Skeletal muscle tissue (tissue), 4 donors: ENCODE data around the gene CACNA1I. TPM values are rescaled to one million over a fixed set of nuclear protein-coding genes. Genes with fewer than 3 reads are reported as not detected.

ENCODE experiments used
- H3K27ac ChIP-seq: one replicate; pipeline ENCODE4 v1.7.0; 2013; ENCODE audit warnings: mild to moderate bottlenecking, low read depth, low read length, inconsistent platforms
- H3K27me3 ChIP-seq, 3 donors: one replicate each; pipeline ENCODE4 v1.7.0; 2013; ENCODE audit warnings: low read length in 3 of 3; ENCODE audit not compliant: control insufficient read depth in 3 of 3, insufficient read depth in 3 of 3
- H3K36me3 ChIP-seq, 3 donors: one replicate each; pipeline ENCODE4 v1.7.0; 2013; ENCODE audit warnings: low read length in 3 of 3; ENCODE audit not compliant: control insufficient read depth in 3 of 3, insufficient read depth in 3 of 3
- H3K4me1 ChIP-seq, 3 donors: one replicate each; pipeline ENCODE4 v1.7.0; 2013; ENCODE audit warnings: low read length in 3 of 3, mild to moderate bottlenecking in 3 of 3; ENCODE audit not compliant: control insufficient read depth in 3 of 3, insufficient read depth in 3 of 3
- H3K4me3 ChIP-seq, 3 donors: one replicate each; pipeline ENCODE4 v1.7.0; 2013; ENCODE audit warnings: low read length in 3 of 3
- H3K9ac ChIP-seq, 3 donors: one replicate each; pipeline ENCODE4 v1.7.0; 2013; ENCODE audit warnings: low read length in 3 of 3, mild to moderate bottlenecking in 3 of 3, moderate library complexity in 2 of 3, low read depth in 1 of 3
- H3K9me3 ChIP-seq, 3 donors: one replicate each; pipeline ENCODE4 v1.7.0; 2013; ENCODE audit warnings: low read length in 3 of 3; ENCODE audit not compliant: control insufficient read depth in 3 of 3
- total RNA-seq: library from RNA; depleted of rRNA; stranded (reverse); fragments of >200 nt; gene quantifications from one replicate; pipeline ENCODE4 v1.2.3, GENCODE V29; 2014
- donor health status: Osteomylitis.

The CACNA1I gene
- total RNA-seq, 1 donor from 2014 or later, result not detected

- H3K4me1 ChIP-seq, result peaks cover 68 to 78% (median 71%) of the 10 kb centered on the region in 3 donors
- H3K27ac ChIP-seq, result peak overlapping the region; percentile 63
- H3K36me3 ChIP-seq, result peaks cover 16 to 33% (median 28%) of the 10 kb centered on the region in 3 donors
- peak overlapping the region in 2 of 3 donors; percentile 31 to 41 for H3K4me3 ChIP-seq
- no peaks in the 10 kb centered on the region for H3K9me3 ChIP-seq
- H3K9ac ChIP-seq, result peak overlapping the region; percentile 33 to 78 (median 50)
- H3K27me3 ChIP-seq, result no peaks in the 10 kb centered on the region
Observed at GRCh38 chr22:39528080-39528661, 42.4 kb upstream of the CACNA1I start.

- H3K4me3 ChIP-seq, result peak overlapping the region; percentile 41 to 57 (median 54)
- no peaks in the 10 kb centered on the region for H3K27me3 ChIP-seq
- peak overlapping the region; percentile 33 to 78 (median 50) for H3K9ac ChIP-seq
- no peaks in the 10 kb centered on the region for H3K9me3 ChIP-seq
- H3K36me3 ChIP-seq, result peaks cover 14 to 30% (median 23%) of the 10 kb centered on the region in 3 donors
- H3K27ac ChIP-seq, result peak overlapping the region; percentile 63
- H3K4me1 ChIP-seq, result peaks cover 62 to 74% (median 65%) of the 10 kb centered on the region in 3 donors
Observed at GRCh38 chr22:39528681-39529486, 41.7 kb upstream of the CACNA1I start.

GRCh38 chr22:39529487-39529851, 41.1 kb upstream of the CACNA1I start:
- peak overlapping the region in 2 of 3 donors; percentile 41 to 54 for H3K4me3 ChIP-seq
- H3K27ac ChIP-seq, result no peak overlapping the region
- H3K27me3 ChIP-seq, result peaks cover 0 to 2% (median 1%) of the 10 kb centered on the region in 3 donors
- no peaks in the 10 kb centered on the region for H3K9me3 ChIP-seq
- peaks cover 56 to 71% (median 61%) of the 10 kb centered on the region in 3 donors for H3K4me1 ChIP-seq
- peaks cover 8 to 24% (median 19%) of the 10 kb centered on the region in 3 donors for H3K36me3 ChIP-seq
- peak overlapping the region; percentile 25 to 78 (median 33) for H3K9ac ChIP-seq

- Histone ChIP-seq H3K9ac (peak overlapping the region in 2 of 3 donors; percentile 33 to 78), H3K27ac (no peak overlapping the region), H3K9me3 (no peaks in the 10 kb centered on the region), H3K4me1 (peaks cover 51 to 69% (median 57%) of the 10 kb centered on the region in 3 donors), H3K36me3 (peaks cover 5 to 19% (median 17%) of the 10 kb centered on the region in 3 donors), H3K27me3 (peaks cover 0 to 8% (median 3%) of the 10 kb centered on the region in 3 donors), H3K4me3 (peak overlapping the region in 1 of 3 donors; percentile 13)
Observed at GRCh38 chr22:39530116-39530515, 40.4 kb upstream of the CACNA1I start.

GRCh38 chr22:39530692-39531331, 39.7 kb upstream of the CACNA1I start:
- Histone ChIP-seq H3K4me3 (peak overlapping the region; percentile 95 to 96 (median 95)), H3K27me3 (peaks cover 0 to 10% (median 3%) of the 10 kb centered on the region in 3 donors), H3K36me3 (peaks cover 5 to 19% (median 17%) of the 10 kb centered on the region in 3 donors), H3K9ac (peak overlapping the region in 2 of 3 donors; percentile 14 to 99), H3K4me1 (peaks cover 51 to 64% (median 52%) of the 10 kb centered on the region in 3 donors), H3K27ac (no peak overlapping the region), H3K9me3 (no peaks in the 10 kb centered on the region)

- H3K9ac ChIP-seq, result peak within 1 kb of the TSS; percentile 89 to 99 (median 99)
- H3K9me3 ChIP-seq, result no peaks in the 10 kb centered on the region
- H3K27ac ChIP-seq, result peak within 1 kb of the TSS; percentile 85
- H3K27me3 ChIP-seq, result peaks cover 0 to 10% (median 3%) of the 10 kb centered on the region in 3 donors
- peaks cover 48 to 56% (median 49%) of the 10 kb centered on the region in 3 donors for H3K4me1 ChIP-seq
- peaks cover 0 to 19% (median 17%) of the 10 kb centered on the region in 3 donors for H3K36me3 ChIP-seq
- H3K4me3 ChIP-seq, result peak within 1 kb of the TSS; percentile 95 to 96 (median 95)
Observed at GRCh38 chr22:39532215-39533073, 38.1 kb upstream of the CACNA1I start, which contains the start of gene RPS19BP1. Gene RPS19BP1 (minus strand): TSS chr22:39532748. CDS start chr22:39532738, 10 bp downstream.

GRCh38 chr22:39534092-39534506, 36.5 kb upstream of the CACNA1I start:
- peak overlapping the region in 1 of 3 donors; percentile 13 for H3K4me3 ChIP-seq
- H3K9me3 ChIP-seq, result no peaks in the 10 kb centered on the region
- H3K36me3 ChIP-seq, result peaks cover 0 to 15% (median 13%) of the 10 kb centered on the region in 3 donors
- peaks cover 31 to 40% (median 32%) of the 10 kb centered on the region in 3 donors for H3K4me1 ChIP-seq
- H3K27ac ChIP-seq, result no peak overlapping the region
- H3K9ac ChIP-seq, result peak overlapping the region in 1 of 3 donors; percentile 10
- H3K27me3 ChIP-seq, result peaks cover 0 to 10% (median 3%) of the 10 kb centered on the region in 3 donors

GRCh38 chr22:39534591-39535356, 35.8 kb upstream of the CACNA1I start:
- H3K9ac ChIP-seq, result peak overlapping the region in 1 of 3 donors; percentile 10

More at GRCh38 chr22:39534591-39535356, 35.8 kb upstream of the CACNA1I start:
- Histone ChIP-seq H3K27me3 (peaks cover 0 to 10% (median 3%) of the 10 kb centered on the region in 3 donors), H3K9me3 (no peaks in the 10 kb centered on the region), H3K4me3 (peak overlapping the region in 2 of 3 donors; percentile 13 to 41), H3K4me1 (peaks cover 25 to 33% (median 26%) of the 10 kb centered on the region in 3 donors), H3K27ac (no peak overlapping the region), H3K36me3 (peaks cover 0 to 12% (median 9%) of the 10 kb centered on the region in 3 donors)
